ENCODE data around the gene PPIL6.

DNA sequence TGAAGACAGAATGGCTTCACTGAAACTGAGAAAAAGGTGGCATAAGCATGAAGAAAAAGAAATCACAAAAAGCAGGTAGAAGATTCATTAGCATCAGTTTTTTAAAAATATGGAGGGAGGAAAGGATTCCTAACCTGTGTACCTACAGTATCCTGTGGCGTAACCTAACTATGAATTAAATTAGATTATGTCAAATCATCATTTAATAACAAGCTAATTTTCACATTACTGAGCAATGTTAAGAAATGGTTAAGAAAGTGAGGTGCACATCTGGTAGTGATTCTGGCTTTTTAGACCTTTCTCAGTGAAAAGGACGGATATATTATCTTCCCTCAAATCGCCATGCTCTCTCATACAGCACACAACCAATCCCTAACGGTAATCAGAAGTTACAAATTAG is 70.7 kb downstream of the PPIL6 start:
- TF ChIP-seq CTCF (conservative IDR thresholded peaks at IDR 0.05; ENCODE audit: low read depth, low read length) (no peak), EZH2phosphoT487 (IDR thresholded peaks at IDR 0.05; ENCODE audit: borderline replicate concordance, low read length) (no peak)
